ENCODE data around the gene SRD5A2. TPM values are rescaled to one million over a fixed set of nuclear protein-coding genes. Genes with fewer than 3 reads are reported as not detected.

The SRD5A2 gene, protein sequence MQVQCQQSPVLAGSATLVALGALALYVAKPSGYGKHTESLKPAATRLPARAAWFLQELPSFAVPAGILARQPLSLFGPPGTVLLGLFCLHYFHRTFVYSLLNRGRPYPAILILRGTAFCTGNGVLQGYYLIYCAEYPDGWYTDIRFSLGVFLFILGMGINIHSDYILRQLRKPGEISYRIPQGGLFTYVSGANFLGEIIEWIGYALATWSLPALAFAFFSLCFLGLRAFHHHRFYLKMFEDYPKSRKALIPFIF
- total RNA-seq (2021; ENCODE audit: unreplicated experiment), result not detected
- polyA plus RNA-seq (2012), result not detected in 2 replicates
- Bru-seq, nascent RNA, result percentile 9 among the genes with signal in this experiment
- BruChase-seq, experiment 1, labeled RNA remaining after a 6-hour chase, result percentile 16 among the genes with signal in this experiment
- BruChase-seq, experiment 2, labeled RNA remaining after a 2-hour chase, result percentile 16 among the genes with signal in this experiment
- long read RNA-seq, result 0 reads

DNA sequence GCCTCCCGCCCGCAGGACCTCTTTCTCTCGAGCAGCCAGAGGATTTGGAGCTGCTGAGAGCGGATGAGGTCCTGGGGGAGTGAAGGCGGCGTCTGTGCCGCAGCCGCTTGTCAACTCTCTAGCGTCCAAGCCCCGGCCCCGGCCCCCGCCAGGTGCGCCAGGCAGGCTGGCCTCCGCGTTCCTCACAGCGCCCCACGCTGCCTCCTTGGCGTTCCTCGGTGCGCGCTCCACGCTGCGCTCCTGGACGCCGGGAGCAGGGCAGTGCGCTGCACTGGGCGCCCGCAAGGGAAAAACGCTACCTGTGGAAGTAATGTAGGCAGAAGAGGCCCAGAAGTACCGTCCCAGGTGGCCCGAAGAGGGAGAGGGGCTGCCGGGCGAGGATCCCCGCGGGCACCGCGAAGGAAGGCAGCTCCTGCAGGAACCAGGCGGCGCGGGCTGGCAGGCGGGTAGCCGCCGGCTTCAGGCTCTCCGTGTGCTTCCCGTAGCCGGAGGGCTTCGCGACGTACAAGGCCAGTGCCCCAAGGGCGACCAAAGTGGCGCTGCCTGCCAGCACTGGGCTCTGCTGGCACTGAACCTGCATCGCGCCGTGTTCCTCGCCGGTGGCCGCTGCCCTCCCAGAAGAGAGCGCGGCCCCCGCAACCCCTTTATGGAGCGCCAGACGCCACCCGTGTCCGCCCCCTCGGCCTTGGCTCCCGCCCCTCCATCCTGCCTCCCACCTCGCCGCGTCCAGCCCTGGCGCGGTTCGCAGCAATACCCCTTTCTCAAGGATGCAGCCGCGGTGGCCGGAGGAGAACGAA, at the start of gene SRD5A2:
SRD5A2 (minus strand) TSS at position 618 of the 797 bp plus-strand sequence; CDS start at position 580, 38 bp downstream.
- Histone ChIP-seq H3K9me2 (ENCODE audit: insufficient read depth) (no peaks in the 10 kb centered on the region), H3K4me2 (ENCODE audit: low read length) (no peak within 1 kb of the TSS), H3K27me3 (ENCODE audit: insufficient read depth, low read length) (peaks cover 24% of the 10 kb centered on the region), H3K4me1 (ENCODE audit: control insufficient read depth in 1 of 2, insufficient read depth in 2 of 2, low read length in 2 of 2) (no peaks in the 10 kb centered on the region), H4K20me1 (ENCODE audit: insufficient read depth) (no peaks in the 10 kb centered on the region), H3K27ac (ENCODE audit: low read depth, low read length) (no peak within 1 kb of the TSS), H2AFZ (ENCODE audit: low read depth, low read length, poor library complexity, severe bottlenecking) (no peak within 1 kb of the TSS), H3K36me3 (ENCODE audit: control insufficient read depth in 1 of 2, insufficient read depth in 2 of 2, low read length in 2 of 2) (no peaks in the 10 kb centered on the region), H3K9me3 (ENCODE audit: control insufficient read depth in 1 of 2, insufficient read depth in 1 of 2, low read depth in 1 of 2, low read length in 2 of 2) (no peaks in the 10 kb centered on the region), H3K4me3 (replicated peaks in 1 of 2; ENCODE audit: low read depth in 1 of 2, low read length in 2 of 2) (no peak within 1 kb of the TSS), H3K9ac (ENCODE audit: low read length) (no peak within 1 kb of the TSS), H3K79me2 (ENCODE audit: insufficient read depth, low read length) (no peaks in the 10 kb centered on the region)
- TF ChIP-seq JUND (IDR thresholded peaks at IDR 0.05) (no peak), CEBPB (IDR thresholded peaks at IDR 0.05; ENCODE audit: low read depth) (no peak), SRF (IDR thresholded peaks at IDR 0.05; ENCODE audit: low read depth) (no peak), CBX3 (IDR thresholded peaks at IDR 0.05; ENCODE audit: low read depth) (no peak), TCF7L2 (IDR thresholded peaks at IDR 0.05; ENCODE audit: borderline replicate concordance, extremely low read depth, insufficient read depth, insufficient read length) (no peak), ELF1 (IDR thresholded peaks at IDR 0.05; ENCODE audit: borderline replicate concordance, low read depth) (no peak), RAD21 (IDR thresholded peaks at IDR 0.05; ENCODE audit: low read depth) (no peak), POLR2A (IDR thresholded peaks at IDR 0.05; ENCODE audit: borderline replicate concordance, extremely low read depth, insufficient read depth, insufficient read length) (no peak), POLR2AphosphoS5 (IDR thresholded peaks at IDR 0.05; ENCODE audit: low read depth, low read length) (no peak), EZH2 (IDR thresholded peaks at IDR 0.05) (no peak), EZH2phosphoT487 (IDR thresholded peaks at IDR 0.05; ENCODE audit: borderline replicate concordance) (no peak), ZFX (IDR thresholded peaks at IDR 0.05) (no peak), SP1 (IDR thresholded peaks at IDR 0.05; ENCODE audit: low read depth) (no peak)
- TF ChIP-seq, protein P1, sequence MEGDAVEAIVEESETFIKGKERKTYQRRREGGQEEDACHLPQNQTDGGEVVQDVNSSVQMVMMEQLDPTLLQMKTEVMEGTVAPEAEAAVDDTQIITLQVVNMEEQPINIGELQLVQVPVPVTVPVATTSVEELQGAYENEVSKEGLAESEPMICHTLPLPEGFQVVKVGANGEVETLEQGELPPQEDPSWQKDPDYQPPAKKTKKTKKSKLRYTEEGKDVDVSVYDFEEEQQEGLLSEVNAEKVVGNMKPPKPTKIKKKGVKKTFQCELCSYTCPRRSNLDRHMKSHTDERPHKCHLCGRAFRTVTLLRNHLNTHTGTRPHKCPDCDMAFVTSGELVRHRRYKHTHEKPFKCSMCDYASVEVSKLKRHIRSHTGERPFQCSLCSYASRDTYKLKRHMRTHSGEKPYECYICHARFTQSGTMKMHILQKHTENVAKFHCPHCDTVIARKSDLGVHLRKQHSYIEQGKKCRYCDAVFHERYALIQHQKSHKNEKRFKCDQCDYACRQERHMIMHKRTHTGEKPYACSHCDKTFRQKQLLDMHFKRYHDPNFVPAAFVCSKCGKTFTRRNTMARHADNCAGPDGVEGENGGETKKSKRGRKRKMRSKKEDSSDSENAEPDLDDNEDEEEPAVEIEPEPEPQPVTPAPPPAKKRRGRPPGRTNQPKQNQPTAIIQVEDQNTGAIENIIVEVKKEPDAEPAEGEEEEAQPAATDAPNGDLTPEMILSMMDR (IDR thresholded peaks at IDR 0.05 in 2 of 3, conservative IDR thresholded peaks at IDR 0.05 in 1 of 3; ENCODE audit: borderline replicate concordance in 1 of 3, insufficient read depth in 1 of 3, low read depth in 2 of 3, low read length in 2 of 3), result no peak
- TF ChIP-seq, protein P2, sequence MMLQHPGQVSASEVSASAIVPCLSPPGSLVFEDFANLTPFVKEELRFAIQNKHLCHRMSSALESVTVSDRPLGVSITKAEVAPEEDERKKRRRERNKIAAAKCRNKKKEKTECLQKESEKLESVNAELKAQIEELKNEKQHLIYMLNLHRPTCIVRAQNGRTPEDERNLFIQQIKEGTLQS (IDR thresholded peaks at IDR 0.05), result no peak
- TF ChIP-seq, protein P3, sequence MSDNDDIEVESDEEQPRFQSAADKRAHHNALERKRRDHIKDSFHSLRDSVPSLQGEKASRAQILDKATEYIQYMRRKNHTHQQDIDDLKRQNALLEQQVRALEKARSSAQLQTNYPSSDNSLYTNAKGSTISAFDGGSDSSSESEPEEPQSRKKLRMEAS (IDR thresholded peaks at IDR 0.05), result no peak
- TF ChIP-seq, protein P4, sequence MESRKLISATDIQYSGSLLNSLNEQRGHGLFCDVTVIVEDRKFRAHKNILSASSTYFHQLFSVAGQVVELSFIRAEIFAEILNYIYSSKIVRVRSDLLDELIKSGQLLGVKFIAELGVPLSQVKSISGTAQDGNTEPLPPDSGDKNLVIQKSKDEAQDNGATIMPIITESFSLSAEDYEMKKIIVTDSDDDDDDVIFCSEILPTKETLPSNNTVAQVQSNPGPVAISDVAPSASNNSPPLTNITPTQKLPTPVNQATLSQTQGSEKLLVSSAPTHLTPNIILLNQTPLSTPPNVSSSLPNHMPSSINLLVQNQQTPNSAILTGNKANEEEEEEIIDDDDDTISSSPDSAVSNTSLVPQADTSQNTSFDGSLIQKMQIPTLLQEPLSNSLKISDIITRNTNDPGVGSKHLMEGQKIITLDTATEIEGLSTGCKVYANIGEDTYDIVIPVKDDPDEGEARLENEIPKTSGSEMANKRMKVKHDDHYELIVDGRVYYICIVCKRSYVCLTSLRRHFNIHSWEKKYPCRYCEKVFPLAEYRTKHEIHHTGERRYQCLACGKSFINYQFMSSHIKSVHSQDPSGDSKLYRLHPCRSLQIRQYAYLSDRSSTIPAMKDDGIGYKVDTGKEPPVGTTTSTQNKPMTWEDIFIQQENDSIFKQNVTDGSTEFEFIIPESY (IDR thresholded peaks at IDR 0.05; ENCODE audit: extremely low read depth, insufficient replicate concordance, low read length), result no peak
- DNase-seq (ENCODE audit: low read depth, low spot score) (no peak), ATAC-seq (no peak)
- CTCF ChIA-PET, result no interaction called here
- intact Hi-C loops (cut with micrococcal nuclease), result no loop called here
- POLR2A ChIA-PET, result no interaction called here
- RAD21 ChIA-PET (ENCODE audit: low non-redundant PET in 1 of 2, low total read pairs in 2 of 2, uncharacterized antibody in 2 of 2, unreplicated experiment in 2 of 2), result no interaction called here
- BruUV-seq (replicated peaks), result no TSS peak

All from HCT116 (cell line).